ENCODE results near the gene NR1H4.

NR1H4 gene

GRCh38 chr12:100447381-100447780 lies 26.3 kb upstream of the NR1H4 start:
- Histone ChIP-seq H4K8ac (ENCODE audit: low read depth, low read length) (no peak overlapping the region), H3K79me1 (ENCODE audit: low read length) (no peaks in the 10 kb centered on the region), H3K27ac (ENCODE audit: low read depth, low read length) (no peak overlapping the region), H3K56ac (ENCODE audit: low read length) (no peak overlapping the region), H2BK120ac (ENCODE audit: low read depth, low read length) (no peak overlapping the region), H3K4ac (ENCODE audit: low read depth, low read length) (no peak overlapping the region), H3K4me2 (ENCODE audit: low read length) (no peak overlapping the region), H3K4me1 (ENCODE audit: control insufficient read depth, low read depth, low read length) (no peaks in the 10 kb centered on the region), H3K36me3 (ENCODE audit: control insufficient read depth, insufficient read depth, low read length) (no peaks in the 10 kb centered on the region), H2BK15ac (replicated peaks; ENCODE audit: low read depth) (no peak overlapping the region), H3K79me2 (ENCODE audit: control insufficient read depth, insufficient read depth, low read length) (no peaks in the 10 kb centered on the region), H2AK5ac (ENCODE audit: low read length) (no peak overlapping the region), H4K5ac (ENCODE audit: low read length) (no peak overlapping the region), H2BK5ac (ENCODE audit: low read length) (no peak overlapping the region), H3K27me3 (ENCODE audit: insufficient read depth, low read length, poor library complexity) (no peaks in the 10 kb centered on the region), H3K18ac (ENCODE audit: low read length) (no peak overlapping the region), H3K23ac (ENCODE audit: low read length) (no peak overlapping the region), H3K9ac (ENCODE audit: low read length) (no peak overlapping the region), H3K4me3 (ENCODE audit: low read length) (no peak overlapping the region)
- WGBS (ENCODE audit: extremely low coverage, insufficient coverage, low lambda C conversion rate): no CpG with 5 or more reads among the region's 3 CpGs
- no peak for DNase-seq

GRCh38 chr12:100448656-100449055 lies 25.0 kb upstream of the NR1H4 start:
- Histone ChIP-seq H4K5ac (ENCODE audit: low read length) (no peak overlapping the region), H3K23ac (ENCODE audit: low read length) (no peak overlapping the region), H2BK15ac (replicated peaks; ENCODE audit: low read depth) (no peak overlapping the region), H3K79me1 (ENCODE audit: low read length) (no peaks in the 10 kb centered on the region), H3K4me1 (ENCODE audit: control insufficient read depth, low read depth, low read length) (no peaks in the 10 kb centered on the region), H2BK120ac (ENCODE audit: low read depth, low read length) (no peak overlapping the region), H3K27me3 (ENCODE audit: insufficient read depth, low read length, poor library complexity) (no peaks in the 10 kb centered on the region), H3K79me2 (ENCODE audit: control insufficient read depth, insufficient read depth, low read length) (no peaks in the 10 kb centered on the region), H3K9ac (ENCODE audit: low read length) (no peak overlapping the region), H3K4ac (ENCODE audit: low read depth, low read length) (no peak overlapping the region), H3K36me3 (ENCODE audit: control insufficient read depth, insufficient read depth, low read length) (no peaks in the 10 kb centered on the region), H3K4me3 (ENCODE audit: low read length) (no peak overlapping the region), H3K18ac (ENCODE audit: low read length) (no peak overlapping the region), H4K8ac (ENCODE audit: low read depth, low read length) (no peak overlapping the region), H2BK5ac (ENCODE audit: low read length) (no peak overlapping the region), H2AK5ac (ENCODE audit: low read length) (no peak overlapping the region), H3K4me2 (ENCODE audit: low read length) (no peak overlapping the region), H3K56ac (ENCODE audit: low read length) (no peak overlapping the region), H3K27ac (ENCODE audit: low read depth, low read length) (no peak overlapping the region)
- WGBS (ENCODE audit: extremely low coverage, insufficient coverage, low lambda C conversion rate): no CpG with 5 or more reads among the region's 1 CpG
- no peak for DNase-seq

- no peak overlapping the region for H2BK15ac ChIP-seq (replicated peaks; ENCODE audit: low read depth)
- H4K8ac ChIP-seq (ENCODE audit: low read depth, low read length): no peak overlapping the region
- H3K27me3 ChIP-seq (ENCODE audit: insufficient read depth, low read length, poor library complexity): no peaks in the 10 kb centered on the region
- no peak overlapping the region for H2BK120ac ChIP-seq (ENCODE audit: low read depth, low read length)
- no peaks in the 10 kb centered on the region for H3K79me1 ChIP-seq (ENCODE audit: low read length)
- no peak overlapping the region for H2BK5ac ChIP-seq (ENCODE audit: low read length)
- no peaks in the 10 kb centered on the region for H3K4me1 ChIP-seq (ENCODE audit: control insufficient read depth, low read depth, low read length)
- H3K4me3 ChIP-seq (ENCODE audit: low read length): no peak overlapping the region
- H4K5ac ChIP-seq (ENCODE audit: low read length): no peak overlapping the region
- H3K9ac ChIP-seq (ENCODE audit: low read length): no peak overlapping the region
- no peak overlapping the region for H3K27ac ChIP-seq (ENCODE audit: low read depth, low read length)
- H3K4me2 ChIP-seq (ENCODE audit: low read length): no peak overlapping the region
- H3K36me3 ChIP-seq (ENCODE audit: control insufficient read depth, insufficient read depth, low read length): no peaks in the 10 kb centered on the region
- no peak overlapping the region for H3K4ac ChIP-seq (ENCODE audit: low read depth, low read length)
- WGBS (ENCODE audit: extremely low coverage, insufficient coverage, low lambda C conversion rate): no CpG with 5 or more reads among the region's 3 CpGs
- H3K23ac ChIP-seq (ENCODE audit: low read length): no peak overlapping the region
- no peak overlapping the region for H3K18ac ChIP-seq (ENCODE audit: low read length)
- no peak overlapping the region for H2AK5ac ChIP-seq (ENCODE audit: low read length)
- H3K79me2 ChIP-seq (ENCODE audit: control insufficient read depth, insufficient read depth, low read length): no peaks in the 10 kb centered on the region
- no peak overlapping the region for H3K56ac ChIP-seq (ENCODE audit: low read length)
- DNase-seq: no peak
Observed at GRCh38 chr12:100450735-100451134, 22.9 kb upstream of the NR1H4 start.

- Histone ChIP-seq H4K5ac (ENCODE audit: low read length) (no peak overlapping the region), H3K4me3 (ENCODE audit: low read length) (no peak overlapping the region), H3K27me3 (ENCODE audit: insufficient read depth, low read length, poor library complexity) (no peaks in the 10 kb centered on the region), H3K56ac (ENCODE audit: low read length) (no peak overlapping the region), H3K36me3 (ENCODE audit: control insufficient read depth, insufficient read depth, low read length) (no peaks in the 10 kb centered on the region), H3K4me1 (ENCODE audit: control insufficient read depth, low read depth, low read length) (no peaks in the 10 kb centered on the region), H3K18ac (ENCODE audit: low read length) (no peak overlapping the region), H3K27ac (ENCODE audit: low read depth, low read length) (no peak overlapping the region), H2AK5ac (ENCODE audit: low read length) (no peak overlapping the region), H3K79me1 (ENCODE audit: low read length) (no peaks in the 10 kb centered on the region), H3K4me2 (ENCODE audit: low read length) (no peak overlapping the region), H3K23ac (ENCODE audit: low read length) (no peak overlapping the region), H4K8ac (ENCODE audit: low read depth, low read length) (no peak overlapping the region), H3K79me2 (ENCODE audit: control insufficient read depth, insufficient read depth, low read length) (no peaks in the 10 kb centered on the region), H2BK120ac (ENCODE audit: low read depth, low read length) (no peak overlapping the region), H3K9ac (ENCODE audit: low read length) (no peak overlapping the region), H3K4ac (ENCODE audit: low read depth, low read length) (no peak overlapping the region), H2BK15ac (replicated peaks; ENCODE audit: low read depth) (no peak overlapping the region), H2BK5ac (ENCODE audit: low read length) (no peak overlapping the region)
- WGBS (ENCODE audit: extremely low coverage, insufficient coverage, low lambda C conversion rate): no CpG with 5 or more reads among the region's 3 CpGs
- no peak for DNase-seq
Observed at GRCh38 chr12:100453951-100454350, 19.7 kb upstream of the NR1H4 start.

- Histone ChIP-seq H3K36me3 (ENCODE audit: control insufficient read depth, insufficient read depth, low read length) (no peaks in the 10 kb centered on the region), H2BK5ac (ENCODE audit: low read length) (no peak overlapping the region), H3K4ac (ENCODE audit: low read depth, low read length) (no peak overlapping the region), H3K18ac (ENCODE audit: low read length) (no peak overlapping the region), H3K9ac (ENCODE audit: low read length) (no peak overlapping the region), H2BK15ac (replicated peaks; ENCODE audit: low read depth) (no peak overlapping the region), H3K4me1 (ENCODE audit: control insufficient read depth, low read depth, low read length) (no peaks in the 10 kb centered on the region), H3K27ac (ENCODE audit: low read depth, low read length) (no peak overlapping the region), H3K56ac (ENCODE audit: low read length) (no peak overlapping the region), H3K23ac (ENCODE audit: low read length) (no peak overlapping the region), H3K4me2 (ENCODE audit: low read length) (no peak overlapping the region), H3K4me3 (ENCODE audit: low read length) (no peak overlapping the region), H3K27me3 (ENCODE audit: insufficient read depth, low read length, poor library complexity) (no peaks in the 10 kb centered on the region), H4K8ac (ENCODE audit: low read depth, low read length) (no peak overlapping the region), H3K79me1 (ENCODE audit: low read length) (no peaks in the 10 kb centered on the region), H2AK5ac (ENCODE audit: low read length) (no peak overlapping the region), H4K5ac (ENCODE audit: low read length) (no peak overlapping the region), H3K79me2 (ENCODE audit: control insufficient read depth, insufficient read depth, low read length) (no peaks in the 10 kb centered on the region), H2BK120ac (ENCODE audit: low read depth, low read length) (no peak overlapping the region)
- no peak for DNase-seq
- no CpG with 5 or more reads among the region's 3 CpGs for WGBS (ENCODE audit: extremely low coverage, insufficient coverage, low lambda C conversion rate)
Observed at GRCh38 chr12:100455896-100456295, 17.8 kb upstream of the NR1H4 start.

- Histone ChIP-seq H4K8ac (ENCODE audit: low read depth, low read length) (no peak overlapping the region), H3K79me2 (ENCODE audit: control insufficient read depth, insufficient read depth, low read length) (no peaks in the 10 kb centered on the region), H4K5ac (ENCODE audit: low read length) (no peak overlapping the region), H3K23ac (ENCODE audit: low read length) (no peak overlapping the region), H3K4me3 (ENCODE audit: low read length) (no peak overlapping the region), H3K18ac (ENCODE audit: low read length) (no peak overlapping the region), H2BK5ac (ENCODE audit: low read length) (no peak overlapping the region), H3K27ac (ENCODE audit: low read depth, low read length) (no peak overlapping the region), H3K56ac (ENCODE audit: low read length) (no peak overlapping the region), H2AK5ac (ENCODE audit: low read length) (no peak overlapping the region), H3K79me1 (ENCODE audit: low read length) (no peaks in the 10 kb centered on the region), H2BK120ac (ENCODE audit: low read depth, low read length) (no peak overlapping the region), H3K9ac (ENCODE audit: low read length) (no peak overlapping the region), H2BK15ac (replicated peaks; ENCODE audit: low read depth) (no peak overlapping the region), H3K4ac (ENCODE audit: low read depth, low read length) (no peak overlapping the region), H3K27me3 (ENCODE audit: insufficient read depth, low read length, poor library complexity) (no peaks in the 10 kb centered on the region), H3K4me2 (ENCODE audit: low read length) (no peak overlapping the region), H3K4me1 (ENCODE audit: control insufficient read depth, low read depth, low read length) (no peaks in the 10 kb centered on the region), H3K36me3 (ENCODE audit: control insufficient read depth, insufficient read depth, low read length) (no peaks in the 10 kb centered on the region)
- no peak for DNase-seq
- no CpG with 5 or more reads among the region's 4 CpGs for WGBS (ENCODE audit: extremely low coverage, insufficient coverage, low lambda C conversion rate)
Observed at GRCh38 chr12:100458191-100458590, 15.5 kb upstream of the NR1H4 start.

Data from mesendoderm (in vitro differentiated cells).